Activated T-cell treated with anti-CD3 and anti-CD28 coated beads for 24 hours (primary cell): Measurements from ENCODE around the gene TECTB.

Experiments
- DNase-seq: peaks from one replicate; pipeline ENCODE4 v3.0.0-alpha.2; 2020; ENCODE audit warnings: low read depth

The TECTB gene

DNA sequence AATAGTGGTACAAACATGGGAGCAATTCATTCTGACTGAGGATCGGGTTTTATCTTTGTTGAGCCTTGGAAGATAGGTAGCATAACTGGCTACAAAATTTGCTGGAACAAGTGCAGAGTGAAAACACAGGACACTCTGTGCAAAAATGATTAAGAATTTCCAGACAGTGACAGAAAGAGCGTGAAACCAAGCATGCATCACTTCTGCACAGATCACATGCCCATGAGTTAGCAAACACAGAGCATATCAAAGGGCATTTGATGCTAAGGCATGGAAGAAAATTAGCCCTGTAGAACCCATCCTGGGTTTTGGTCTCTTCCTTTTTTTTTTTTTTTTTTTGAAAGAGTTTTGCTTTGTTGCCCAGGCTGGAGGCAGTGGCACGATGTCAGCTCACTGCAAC, 28.3 kb downstream of the TECTB start:
- no peak for DNase-seq

DNA sequence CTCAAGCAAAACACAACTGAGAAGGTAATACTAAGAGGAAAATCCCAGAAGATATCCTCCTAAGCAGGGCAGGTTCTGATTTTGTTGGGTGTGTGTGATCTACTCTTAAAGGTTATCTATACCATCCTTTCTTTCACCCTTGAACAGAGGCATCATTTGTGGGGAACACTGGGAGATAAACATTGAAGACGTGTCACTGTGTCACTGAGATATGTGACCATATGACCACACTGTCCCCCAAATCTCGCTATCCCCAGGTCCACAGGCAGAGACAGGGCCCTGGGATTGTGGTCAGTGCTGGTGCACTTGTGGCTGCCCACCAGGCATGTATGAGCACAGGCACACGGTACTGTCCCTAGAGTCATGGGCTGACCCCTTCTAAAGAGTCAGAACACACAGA, 30.0 kb downstream of the TECTB start:
- no peak for DNase-seq

- DNase-seq: no peak
Observed at GRCh38 chr10:112313911-112314310, 30.7 kb downstream of the TECTB start.

- peak; percentile 73 for DNase-seq
Observed at GRCh38 chr10:112314822-112315474, 31.7 kb downstream of the TECTB start.

DNA sequence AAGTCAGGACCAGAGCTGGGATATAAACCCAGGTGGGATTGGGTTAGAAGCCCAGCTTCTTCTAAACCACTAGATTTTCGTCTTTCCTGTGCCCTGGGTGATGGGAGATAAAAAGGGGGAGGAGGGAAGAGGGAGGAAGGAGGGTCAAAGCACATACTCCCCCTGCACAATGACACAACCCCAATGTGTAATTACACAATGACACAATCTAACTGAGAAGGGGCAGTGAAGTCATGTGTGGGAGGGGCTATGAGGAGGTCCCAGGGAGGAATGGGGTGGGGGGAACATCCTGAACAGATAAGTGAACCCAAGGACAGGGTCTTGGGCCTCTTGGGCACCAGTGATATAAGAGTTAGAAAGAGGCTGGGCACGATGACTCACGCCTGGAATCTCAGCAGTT, 44.5 kb downstream of the TECTB start:
- DNase-seq: no peak

DNA sequence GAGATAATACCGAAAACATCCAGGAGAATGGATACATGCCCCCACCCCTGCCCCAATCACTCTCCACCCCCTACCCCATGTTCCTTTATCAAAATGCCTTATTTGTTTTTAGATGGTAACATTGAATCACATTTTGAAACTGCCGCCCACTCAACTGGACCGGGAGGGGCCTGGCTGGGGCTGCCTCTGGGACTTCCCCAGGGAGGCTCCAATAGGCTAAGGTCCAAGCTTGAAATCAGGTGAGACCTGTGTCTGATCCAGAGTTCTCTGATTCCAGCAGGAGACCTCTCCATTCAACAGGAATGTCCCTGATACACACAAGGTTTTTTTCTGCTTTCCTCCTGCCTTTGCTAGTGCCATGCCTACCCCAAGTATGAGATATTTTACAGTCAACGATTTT, 47.0 kb downstream of the TECTB start:
- no peak for DNase-seq

DNA sequence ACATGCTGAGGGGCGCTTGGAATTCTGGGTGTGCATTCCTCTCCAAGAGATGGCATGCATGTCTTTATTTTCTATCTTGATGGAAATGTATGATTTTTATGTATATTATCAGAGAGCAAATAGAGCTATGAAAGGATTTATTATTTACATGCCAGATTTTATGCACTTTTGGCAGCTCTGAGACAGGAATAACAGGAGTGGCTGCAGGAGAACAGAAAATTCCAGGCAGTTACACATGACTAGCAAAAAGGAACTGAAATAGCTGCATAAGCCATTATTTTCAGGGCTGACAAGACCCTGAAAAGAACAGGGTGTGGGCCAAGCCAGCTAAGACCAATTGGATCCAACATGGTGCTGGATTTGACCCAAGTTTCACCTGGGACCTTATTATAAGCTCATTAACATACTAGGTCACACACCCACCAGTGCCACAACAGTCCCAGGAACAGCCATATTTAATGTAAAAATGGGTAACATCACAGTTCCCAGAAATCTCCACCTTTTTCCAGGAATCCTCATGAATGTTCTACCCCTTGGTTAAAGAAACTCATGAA, 47.5 kb downstream of the TECTB start:
- DNase-seq: no peak

GRCh38 chr10:112332022-112332421, 48.8 kb downstream of the TECTB start:
- DNase-seq: no peak

GRCh38 chr10:112332509-112333228, 49.5 kb downstream of the TECTB start:
- no peak for DNase-seq

GRCh38 chr10:112333452-112333851, 50.3 kb downstream of the TECTB start:
- DNase-seq: no peak

DNA sequence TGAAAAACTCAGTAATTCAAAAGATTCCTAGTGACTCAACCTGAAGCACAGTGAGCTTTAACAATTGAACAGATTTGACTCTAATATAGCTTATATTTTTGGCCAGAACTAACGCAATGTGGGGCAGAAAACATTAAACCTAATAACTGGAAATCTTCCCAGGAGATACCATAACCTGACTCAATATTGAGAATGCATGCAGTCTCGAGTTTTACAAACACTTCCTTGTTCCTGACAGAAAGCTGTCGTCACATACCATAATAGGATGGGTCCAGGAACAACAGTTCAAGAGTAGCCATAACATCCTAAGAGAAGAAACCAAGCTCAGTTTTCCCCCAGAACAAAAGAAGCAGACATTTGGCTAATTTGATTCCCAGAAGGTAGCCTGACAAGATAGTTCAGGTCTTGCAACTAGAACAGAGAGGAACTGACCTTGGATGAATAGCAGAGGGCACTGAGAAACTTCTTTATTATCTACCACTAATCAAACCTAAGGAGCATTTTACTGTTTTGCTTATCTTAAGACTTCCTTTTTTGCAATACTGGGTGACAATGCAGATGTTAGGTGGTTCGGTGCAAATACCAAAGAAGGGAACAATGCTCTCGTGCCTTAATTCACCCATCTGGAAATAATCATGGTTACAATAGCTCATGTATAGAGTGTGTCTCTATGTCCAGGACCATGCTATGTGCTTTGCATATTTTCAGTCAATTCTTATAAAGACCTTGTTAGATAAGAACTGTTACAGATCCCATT, 52.1 kb downstream of the TECTB start:
- DNase-seq: no peak

GRCh38 chr10:112335868-112336265, 52.7 kb downstream of the TECTB start:
- no peak for DNase-seq

- DNase-seq: no peak
Observed at GRCh38 chr10:112336556-112337201, 53.5 kb downstream of the TECTB start.

GRCh38 chr10:112338957-112339356, 55.8 kb downstream of the TECTB start:
- DNase-seq: no peak

- no peak for DNase-seq
Observed at GRCh38 chr10:112340601-112341000, 57.4 kb downstream of the TECTB start.

- DNase-seq: no peak
Observed at GRCh38 chr10:112343056-112343806, 60.0 kb downstream of the TECTB start.

DNA sequence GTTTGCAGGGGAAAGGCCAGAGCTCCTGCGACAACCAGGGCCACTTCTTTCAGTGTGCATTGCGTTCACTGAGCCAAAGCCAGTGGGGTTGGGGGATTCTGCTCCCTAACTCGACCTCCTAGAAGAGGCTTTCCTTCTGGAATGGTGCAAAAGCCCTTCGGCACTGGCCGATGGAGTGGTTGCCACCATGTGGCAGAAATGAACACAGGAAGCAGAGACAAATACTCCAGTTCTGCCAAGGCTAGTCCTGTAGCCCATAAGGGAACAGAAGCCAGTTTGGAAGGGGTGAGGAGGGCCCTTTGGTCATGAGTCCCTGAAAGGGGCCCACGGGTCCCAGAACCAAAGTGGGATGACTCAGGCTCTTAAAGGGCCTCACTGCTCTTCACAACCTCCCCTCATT, 61.1 kb downstream of the TECTB start:
- no peak for DNase-seq

GRCh38 chr10:112345202-112345601, 62.0 kb downstream of the TECTB start:
- no peak for DNase-seq

- DNase-seq: no peak
Observed at GRCh38 chr10:112345743-112346142, 62.5 kb downstream of the TECTB start.

GRCh38 chr10:112346774-112347173, 63.6 kb downstream of the TECTB start:
- no peak for DNase-seq
